ENCODE data around the gene COX7A2L.

DNA sequence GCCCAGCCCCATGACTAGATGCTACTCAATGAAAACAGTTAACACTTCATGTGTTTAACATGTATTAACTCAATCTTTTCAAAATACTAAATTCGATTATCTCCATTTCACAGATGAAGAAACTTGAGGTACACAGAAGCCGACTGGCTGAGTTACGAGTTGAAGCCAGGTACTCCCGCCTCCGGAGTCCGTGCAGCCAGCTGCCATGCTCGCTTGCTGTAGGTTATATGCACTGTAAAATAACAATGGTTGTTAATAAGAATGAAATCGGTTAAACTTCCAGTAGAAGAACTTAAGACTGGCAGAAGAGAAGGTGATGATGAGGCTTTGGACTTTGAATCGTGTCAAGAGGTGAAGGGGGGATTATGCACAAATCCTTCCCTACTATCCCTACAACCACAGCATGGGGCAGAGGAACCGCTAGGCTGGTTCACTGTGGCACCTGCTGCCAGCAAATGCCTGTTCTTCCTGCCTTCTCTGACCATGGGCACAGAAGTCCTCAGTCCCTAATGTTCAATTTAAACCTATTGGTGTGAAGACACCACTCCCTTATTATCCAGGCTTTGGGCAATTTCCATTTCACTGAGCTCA lies 25.4 kb downstream of the COX7A2L start:
- TF ChIP-seq FOXM1 (IDR thresholded peaks at IDR 0.05; ENCODE audit: borderline replicate concordance) (no peak), PKNOX1 (IDR thresholded peaks at IDR 0.05) (no peak), ELF4 (IDR thresholded peaks at IDR 0.05) (no peak), BHLHE40 (IDR thresholded peaks at IDR 0.05; ENCODE audit: borderline replicate concordance) (no peak)
